SK-N-SH treated with all-trans-retinoic acid at 6 μM for 48 hours (cell line): ENCODE data around the gene LRP8.

Source experiments
- ARNTL ChIP-seq: fragments of 450-650 bp; formaldehyde crosslinking; IDR thresholded peaks from 2 replicates; pipeline ENCODE4 v1.5.0; 2020; ENCODE audit warnings: low read depth, mild to moderate bottlenecking, moderate library complexity, borderline replicate concordance
- BACH2 ChIP-seq: fragments of 250-450 bp; sonication (Bioruptor Pico); IDR thresholded peaks from 2 replicates; pipeline ENCODE4 v1.9.0; 2021; ENCODE audit warnings: mild to moderate bottlenecking, borderline replicate concordance
- CSDC2 ChIP-seq: fragments of 250-450 bp; sonication (Bioruptor Pico); IDR thresholded peaks from 2 replicates; pipeline ENCODE4 v1.5.0; 2020; ENCODE audit warnings: mild to moderate bottlenecking, moderate library complexity
- RARB ChIP-seq: fragments of 250-450 bp; sonication (Bioruptor Pico); IDR thresholded peaks from 2 replicates; pipeline ENCODE4 v1.8.0; 2021; ENCODE audit warnings: mild to moderate bottlenecking, moderate library complexity
- ZNF70 ChIP-seq: fragments of 450-650 bp; formaldehyde crosslinking; IDR thresholded peaks from 2 replicates; pipeline ENCODE4 v1.5.0; 2020; ENCODE audit warnings: mild to moderate bottlenecking, moderate library complexity
- TF ChIP-seq, protein P1 (sequence below): fragments of 250-450 bp; sonication (Bioruptor Pico); IDR thresholded peaks from 2 replicates; pipeline ENCODE4 v1.5.1; 2020; ENCODE audit warnings: low read depth, mild to moderate bottlenecking, moderate library complexity
- TF ChIP-seq, protein P2 (sequence below): fragments of 250-450 bp; sonication (Bioruptor Pico); IDR thresholded peaks from 2 replicates; pipeline ENCODE4 v1.8.0; 2020; ENCODE audit warnings: mild to moderate bottlenecking, moderate library complexity, borderline replicate concordance
- TF ChIP-seq, protein P3 (sequence below): fragments of 250-450 bp; sonication (Bioruptor Pico); IDR thresholded peaks from 2 replicates; pipeline ENCODE4 v1.8.0; 2021; ENCODE audit warnings: low read depth, mild to moderate bottlenecking, moderate library complexity, borderline replicate concordance

DNA sequence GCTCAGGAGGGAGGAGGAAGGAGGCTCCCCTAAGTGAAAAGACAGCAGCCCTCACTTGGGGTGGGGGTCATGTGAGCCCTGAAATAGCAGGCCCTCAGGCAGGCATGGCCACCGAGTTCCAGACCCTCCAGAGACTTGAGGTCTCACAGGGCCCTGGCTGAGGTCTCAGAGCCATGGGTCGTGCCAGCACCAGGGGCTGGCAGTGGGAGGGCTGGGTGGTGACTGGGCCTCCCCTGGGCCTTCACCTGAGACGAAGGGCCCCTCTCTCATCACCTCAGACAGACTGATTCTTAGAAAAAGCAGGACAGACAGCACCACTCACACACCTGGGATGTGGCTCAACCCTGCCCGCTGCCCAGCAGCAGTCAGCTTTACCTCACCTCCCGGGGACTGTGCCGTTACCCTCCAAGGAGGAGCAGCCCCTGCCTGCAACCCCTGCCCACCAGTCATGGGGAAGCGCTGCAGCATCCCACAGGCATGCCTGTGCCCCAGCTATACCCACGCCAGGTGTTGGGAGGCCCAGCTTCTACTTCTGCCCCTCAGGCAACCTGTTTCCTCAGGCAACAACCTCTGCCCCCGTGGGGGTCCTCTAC is 42.6 kb upstream of the LRP8 start:
- TF ChIP-seq, protein P1, sequence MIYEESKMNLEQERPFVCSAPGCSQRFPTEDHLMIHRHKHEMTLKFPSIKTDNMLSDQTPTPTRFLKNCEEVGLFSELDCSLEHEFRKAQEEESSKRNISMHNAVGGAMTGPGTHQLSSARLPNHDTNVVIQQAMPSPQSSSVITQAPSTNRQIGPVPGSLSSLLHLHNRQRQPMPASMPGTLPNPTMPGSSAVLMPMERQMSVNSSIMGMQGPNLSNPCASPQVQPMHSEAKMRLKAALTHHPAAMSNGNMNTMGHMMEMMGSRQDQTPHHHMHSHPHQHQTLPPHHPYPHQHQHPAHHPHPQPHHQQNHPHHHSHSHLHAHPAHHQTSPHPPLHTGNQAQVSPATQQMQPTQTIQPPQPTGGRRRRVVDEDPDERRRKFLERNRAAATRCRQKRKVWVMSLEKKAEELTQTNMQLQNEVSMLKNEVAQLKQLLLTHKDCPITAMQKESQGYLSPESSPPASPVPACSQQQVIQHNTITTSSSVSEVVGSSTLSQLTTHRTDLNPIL (CRISPR knock-in tag): no peak
- TF ChIP-seq, protein P2, sequence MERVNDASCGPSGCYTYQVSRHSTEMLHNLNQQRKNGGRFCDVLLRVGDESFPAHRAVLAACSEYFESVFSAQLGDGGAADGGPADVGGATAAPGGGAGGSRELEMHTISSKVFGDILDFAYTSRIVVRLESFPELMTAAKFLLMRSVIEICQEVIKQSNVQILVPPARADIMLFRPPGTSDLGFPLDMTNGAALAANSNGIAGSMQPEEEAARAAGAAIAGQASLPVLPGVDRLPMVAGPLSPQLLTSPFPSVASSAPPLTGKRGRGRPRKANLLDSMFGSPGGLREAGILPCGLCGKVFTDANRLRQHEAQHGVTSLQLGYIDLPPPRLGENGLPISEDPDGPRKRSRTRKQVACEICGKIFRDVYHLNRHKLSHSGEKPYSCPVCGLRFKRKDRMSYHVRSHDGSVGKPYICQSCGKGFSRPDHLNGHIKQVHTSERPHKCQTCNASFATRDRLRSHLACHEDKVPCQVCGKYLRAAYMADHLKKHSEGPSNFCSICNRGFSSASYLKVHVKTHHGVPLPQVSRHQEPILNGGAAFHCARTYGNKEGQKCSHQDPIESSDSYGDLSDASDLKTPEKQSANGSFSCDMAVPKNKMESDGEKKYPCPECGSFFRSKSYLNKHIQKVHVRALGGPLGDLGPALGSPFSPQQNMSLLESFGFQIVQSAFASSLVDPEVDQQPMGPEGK: no peak
- TF ChIP-seq BACH2 (CRISPR knock-in tag) (no peak), RARB (CRISPR knock-in tag) (no peak), ARNTL (CRISPR knock-in tag) (no peak), CSDC2 (CRISPR knock-in tag) (no peak), ZNF70 (CRISPR knock-in tag) (no peak)
- TF ChIP-seq, protein P3, sequence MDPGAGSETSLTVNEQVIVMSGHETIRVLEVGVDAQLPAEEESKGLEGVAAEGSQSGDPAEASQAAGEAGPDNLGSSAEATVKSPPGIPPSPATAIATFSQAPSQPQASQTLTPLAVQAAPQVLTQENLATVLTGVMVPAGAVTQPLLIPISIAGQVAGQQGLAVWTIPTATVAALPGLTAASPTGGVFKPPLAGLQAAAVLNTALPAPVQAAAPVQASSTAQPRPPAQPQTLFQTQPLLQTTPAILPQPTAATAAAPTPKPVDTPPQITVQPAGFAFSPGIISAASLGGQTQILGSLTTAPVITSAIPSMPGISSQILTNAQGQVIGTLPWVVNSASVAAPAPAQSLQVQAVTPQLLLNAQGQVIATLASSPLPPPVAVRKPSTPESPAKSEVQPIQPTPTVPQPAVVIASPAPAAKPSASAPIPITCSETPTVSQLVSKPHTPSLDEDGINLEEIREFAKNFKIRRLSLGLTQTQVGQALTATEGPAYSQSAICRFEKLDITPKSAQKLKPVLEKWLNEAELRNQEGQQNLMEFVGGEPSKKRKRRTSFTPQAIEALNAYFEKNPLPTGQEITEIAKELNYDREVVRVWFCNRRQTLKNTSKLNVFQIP (CRISPR knock-in tag): no peak
